Measurements from ENCODE around the gene OR2V1. TPM values are rescaled to one million over a fixed set of nuclear protein-coding genes. Genes with fewer than 3 reads are reported as not detected.

OR2V1 gene
- total RNA-seq, 2 donors from 2014 or later = not detected

- peak overlapping the region; percentile 88 for H3K4me3 ChIP-seq (ENCODE audit: low read length)
- Mint-ChIP-seq H3K9me3 (no peaks in the 10 kb centered on the region), H3K27ac (no peak overlapping the region), H3K4me1 (peaks cover 21% of the 10 kb centered on the region), H3K27me3 (ENCODE audit: insufficient read depth) (peaks cover 72% of the 10 kb centered on the region), H3K4me3 (peak overlapping the region; percentile 66), H3K36me3 (ENCODE audit: low read depth) (no peaks in the 10 kb centered on the region)
- peaks cover 66% of the 10 kb centered on the region for H3K27me3 ChIP-seq (ENCODE audit: control insufficient read depth, insufficient read depth, low read length, poor library complexity, severe bottlenecking)
- no peak overlapping the region for H3K27ac ChIP-seq (ENCODE audit: low read depth, low read length)
- 33 to 40% methylated on average over 4 to 14 of the region's 14 CpGs for WGBS, 2 experiments (ENCODE audit: insufficient coverage in 1 of 2, insufficient read length in 1 of 2)
- no peaks in the 10 kb centered on the region for H3K4me1 ChIP-seq (ENCODE audit: control insufficient read depth, insufficient read depth, low read length)
- DNase-seq = no peak
- TF ChIP-seq, protein P1, sequence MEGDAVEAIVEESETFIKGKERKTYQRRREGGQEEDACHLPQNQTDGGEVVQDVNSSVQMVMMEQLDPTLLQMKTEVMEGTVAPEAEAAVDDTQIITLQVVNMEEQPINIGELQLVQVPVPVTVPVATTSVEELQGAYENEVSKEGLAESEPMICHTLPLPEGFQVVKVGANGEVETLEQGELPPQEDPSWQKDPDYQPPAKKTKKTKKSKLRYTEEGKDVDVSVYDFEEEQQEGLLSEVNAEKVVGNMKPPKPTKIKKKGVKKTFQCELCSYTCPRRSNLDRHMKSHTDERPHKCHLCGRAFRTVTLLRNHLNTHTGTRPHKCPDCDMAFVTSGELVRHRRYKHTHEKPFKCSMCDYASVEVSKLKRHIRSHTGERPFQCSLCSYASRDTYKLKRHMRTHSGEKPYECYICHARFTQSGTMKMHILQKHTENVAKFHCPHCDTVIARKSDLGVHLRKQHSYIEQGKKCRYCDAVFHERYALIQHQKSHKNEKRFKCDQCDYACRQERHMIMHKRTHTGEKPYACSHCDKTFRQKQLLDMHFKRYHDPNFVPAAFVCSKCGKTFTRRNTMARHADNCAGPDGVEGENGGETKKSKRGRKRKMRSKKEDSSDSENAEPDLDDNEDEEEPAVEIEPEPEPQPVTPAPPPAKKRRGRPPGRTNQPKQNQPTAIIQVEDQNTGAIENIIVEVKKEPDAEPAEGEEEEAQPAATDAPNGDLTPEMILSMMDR (conservative IDR thresholded peaks at IDR 0.05) = no peak
- H3K9ac ChIP-seq (ENCODE audit: extremely low read depth, low read length, poor library complexity, severe bottlenecking) = no peak overlapping the region
- no peaks in the 10 kb centered on the region for H3K9me3 ChIP-seq (ENCODE audit: control insufficient read depth, low read length)
- H3K36me3 ChIP-seq (ENCODE audit: control insufficient read depth, insufficient read depth, low read length) = no peaks in the 10 kb centered on the region
Observed at GRCh38 chr5:181168595-181169118, 37.7 kb upstream of the OR2V1 start.

- Histone ChIP-seq H3K27me3 (ENCODE audit: control insufficient read depth, insufficient read depth, low read length, poor library complexity, severe bottlenecking) (peaks cover 59% of the 10 kb centered on the region), H3K4me1 (ENCODE audit: control insufficient read depth, insufficient read depth, low read length) (no peaks in the 10 kb centered on the region), H3K36me3 (ENCODE audit: control insufficient read depth, insufficient read depth, low read length) (no peaks in the 10 kb centered on the region), H3K9me3 (ENCODE audit: control insufficient read depth, low read length) (no peaks in the 10 kb centered on the region), H3K4me3 (ENCODE audit: low read length) (peak overlapping the region; percentile 88), H3K9ac (ENCODE audit: extremely low read depth, low read length, poor library complexity, severe bottlenecking) (no peak overlapping the region), H3K27ac (ENCODE audit: low read depth, low read length) (no peak overlapping the region)
- H3K36me3 Mint-ChIP-seq (ENCODE audit: low read depth) = no peaks in the 10 kb centered on the region
- no peaks in the 10 kb centered on the region for H3K9me3 Mint-ChIP-seq
- 10 to 14% methylated on average over 2 to 10 of the region's 11 CpGs for WGBS, 2 experiments (ENCODE audit: insufficient coverage in 1 of 2, insufficient read length in 1 of 2)
- TF ChIP-seq, protein P1 (conservative IDR thresholded peaks at IDR 0.05) = peak; percentile 85
- H3K4me1 Mint-ChIP-seq = peaks cover 20% of the 10 kb centered on the region
- peak; percentile 95 for DNase-seq
- no peak overlapping the region for H3K27ac Mint-ChIP-seq
- peak overlapping the region; percentile 66 for H3K4me3 Mint-ChIP-seq
- H3K27me3 Mint-ChIP-seq (ENCODE audit: insufficient read depth) = peaks cover 66% of the 10 kb centered on the region
Observed at GRCh38 chr5:181167814-181168488, 37.0 kb upstream of the OR2V1 start.

DNA sequence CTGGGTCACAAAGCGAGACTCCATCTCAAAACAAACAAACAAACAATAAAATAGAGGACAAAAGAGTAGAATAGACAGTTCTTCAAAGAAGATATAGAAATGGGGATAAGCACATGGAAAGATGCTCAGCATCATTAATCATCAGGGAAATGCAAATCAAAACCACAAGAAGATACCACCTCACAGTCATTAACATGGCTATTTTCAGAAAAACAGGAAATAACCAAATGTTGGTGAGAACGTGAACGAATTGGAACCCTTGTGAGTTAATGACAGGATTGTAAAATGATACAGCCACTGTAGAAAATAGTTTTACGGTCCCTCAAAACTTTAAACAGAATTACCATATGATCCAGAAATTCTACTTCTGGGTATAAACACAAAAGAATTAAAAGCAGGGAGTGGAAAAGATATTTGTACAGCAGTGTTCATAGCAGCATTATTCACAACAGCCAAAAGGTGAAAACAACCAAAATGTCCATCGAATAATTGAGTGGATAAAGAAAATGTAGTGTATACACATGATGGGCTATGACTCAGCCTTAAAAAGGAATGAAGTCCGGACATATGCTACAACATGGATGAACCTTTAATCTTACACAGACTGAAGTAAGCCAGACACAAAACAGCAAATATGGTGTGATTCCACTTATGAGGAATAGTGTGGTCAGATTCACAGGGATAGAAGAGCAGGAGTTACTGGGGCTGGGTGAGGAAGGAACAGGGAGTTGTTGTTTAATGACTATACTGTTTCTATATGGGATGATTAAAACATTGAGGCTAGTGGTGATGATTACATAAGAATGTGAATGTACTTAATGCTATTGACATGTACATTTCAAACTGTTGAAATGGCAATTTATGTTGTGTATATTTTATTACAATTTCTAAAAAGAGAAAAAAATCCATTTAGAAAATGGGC is 36.1 kb upstream of the OR2V1 start:
- H3K4me3 Mint-ChIP-seq = no peak overlapping the region

More for the DNA sequence above, 36.1 kb upstream of the OR2V1 start:
- Histone ChIP-seq H3K4me3 (ENCODE audit: low read length) (no peak overlapping the region), H3K9me3 (ENCODE audit: control insufficient read depth, low read length) (no peaks in the 10 kb centered on the region), H3K4me1 (ENCODE audit: control insufficient read depth, insufficient read depth, low read length) (no peaks in the 10 kb centered on the region), H3K27me3 (ENCODE audit: control insufficient read depth, insufficient read depth, low read length, poor library complexity, severe bottlenecking) (peaks cover 50% of the 10 kb centered on the region), H3K9ac (ENCODE audit: extremely low read depth, low read length, poor library complexity, severe bottlenecking) (no peak overlapping the region), H3K27ac (ENCODE audit: low read depth, low read length) (no peak overlapping the region), H3K36me3 (ENCODE audit: control insufficient read depth, insufficient read depth, low read length) (no peaks in the 10 kb centered on the region)
- DNase-seq = no peak
- Mint-ChIP-seq H3K27ac (no peak overlapping the region), H3K4me1 (peaks cover 19% of the 10 kb centered on the region), H3K27me3 (ENCODE audit: insufficient read depth) (peaks cover 65% of the 10 kb centered on the region), H3K36me3 (ENCODE audit: low read depth) (no peaks in the 10 kb centered on the region), H3K9me3 (no peaks in the 10 kb centered on the region)
- TF ChIP-seq, protein P1 (conservative IDR thresholded peaks at IDR 0.05) = no peak
- WGBS, 2 experiments (ENCODE audit: insufficient coverage in 1 of 2, insufficient read length in 1 of 2) = 95 to 100% methylated on average over 2 to 5 of the region's 6 CpGs

Measured in endodermal cell (in vitro differentiated cells).